HG03342 (cell line): ENCODE data around the gene ADGRD1.

Experiments
- ATAC-seq: cut with Tn5 transposase; IDR thresholded peaks from one replicate; pipeline ENCODE4 v1.9.1; 2021; ENCODE audit warnings: mild to moderate bottlenecking, moderate library complexity; ENCODE audit not compliant: unreplicated experiment

Gene ADGRD1

GRCh38 chr12:130961921-130962451, 8.3 kb downstream of the ADGRD1 start:
- no peak for ATAC-seq

GRCh38 chr12:130965214-130965613, 11.5 kb downstream of the ADGRD1 start:
- ATAC-seq, result no peak

DNA sequence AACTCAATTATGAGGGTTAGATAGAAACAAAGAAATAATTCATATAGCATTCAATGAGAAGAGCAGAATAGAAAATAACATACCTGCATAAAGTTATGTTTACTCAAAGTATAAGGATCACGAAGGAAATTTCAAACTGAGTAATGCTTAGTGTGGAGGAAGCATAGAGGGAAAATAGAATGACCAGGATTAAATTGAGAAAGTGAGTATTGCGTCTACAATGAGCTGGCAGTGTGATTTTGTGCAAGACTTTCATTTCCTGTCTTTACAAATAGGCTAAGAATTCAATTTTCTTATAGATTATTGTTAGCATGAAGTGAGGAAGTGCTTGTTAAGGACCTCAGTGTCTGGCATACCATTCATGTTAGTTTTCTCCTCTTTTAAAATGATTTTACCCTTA, 12.0 kb downstream of the ADGRD1 start:
- no peak for ATAC-seq

DNA sequence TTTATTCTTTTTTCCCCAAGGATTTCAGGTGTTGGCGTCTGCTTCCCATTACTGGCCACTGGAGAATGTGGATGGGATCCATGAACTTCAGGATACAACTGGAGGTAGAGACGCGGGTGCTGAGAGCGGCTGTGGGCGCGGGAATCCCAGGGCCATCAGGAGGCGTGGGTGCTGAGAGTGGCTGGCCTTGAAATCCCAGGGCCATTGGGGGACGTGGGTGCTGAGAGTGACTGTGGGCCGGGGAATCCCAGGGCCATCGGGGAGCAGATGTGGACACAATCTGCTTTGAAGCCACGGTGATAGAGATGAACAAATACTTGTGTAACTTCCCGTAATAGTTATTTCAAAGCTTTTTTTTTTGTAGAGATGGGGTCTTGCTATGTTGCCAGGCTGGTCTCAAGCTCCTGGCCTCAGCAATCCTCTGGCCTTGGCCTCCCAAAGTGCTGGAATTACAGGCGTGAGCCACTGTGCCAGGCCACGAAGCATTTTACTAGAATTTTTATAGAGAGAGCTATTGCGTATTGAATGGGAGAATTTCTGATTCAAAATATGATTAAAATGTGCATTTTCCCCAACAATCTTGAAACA, 12.8 kb downstream of the ADGRD1 start:
- no peak for ATAC-seq

- ATAC-seq, result no peak
These were observed 13.9 kb downstream of the ADGRD1 start for GRCh38 chr12:130967636-130968035.

GRCh38 chr12:130968611-130969010, 14.9 kb downstream of the ADGRD1 start:
- ATAC-seq, result no peak

GRCh38 chr12:130969223-130969622, 15.5 kb downstream of the ADGRD1 start:
- ATAC-seq, result no peak

- ATAC-seq, result peak; percentile 89
These were observed 16.6 kb downstream of the ADGRD1 start for GRCh38 chr12:130970165-130970907.

DNA sequence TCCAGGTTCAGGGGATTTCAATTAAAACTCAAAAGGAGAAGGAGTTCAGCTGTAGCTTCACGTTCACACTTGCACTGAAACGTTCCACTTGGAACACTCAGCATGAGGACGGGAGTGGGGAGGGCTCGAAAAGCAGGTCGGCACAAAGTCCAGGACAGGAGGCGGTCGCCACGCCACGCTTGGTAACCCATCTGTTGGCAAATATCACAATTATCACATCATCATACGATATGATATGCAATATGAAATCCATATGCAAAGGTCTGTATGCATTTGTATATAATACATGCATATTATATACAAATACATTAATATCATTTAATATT, 17.2 kb downstream of the ADGRD1 start:
- peak; percentile 23 for ATAC-seq

DNA sequence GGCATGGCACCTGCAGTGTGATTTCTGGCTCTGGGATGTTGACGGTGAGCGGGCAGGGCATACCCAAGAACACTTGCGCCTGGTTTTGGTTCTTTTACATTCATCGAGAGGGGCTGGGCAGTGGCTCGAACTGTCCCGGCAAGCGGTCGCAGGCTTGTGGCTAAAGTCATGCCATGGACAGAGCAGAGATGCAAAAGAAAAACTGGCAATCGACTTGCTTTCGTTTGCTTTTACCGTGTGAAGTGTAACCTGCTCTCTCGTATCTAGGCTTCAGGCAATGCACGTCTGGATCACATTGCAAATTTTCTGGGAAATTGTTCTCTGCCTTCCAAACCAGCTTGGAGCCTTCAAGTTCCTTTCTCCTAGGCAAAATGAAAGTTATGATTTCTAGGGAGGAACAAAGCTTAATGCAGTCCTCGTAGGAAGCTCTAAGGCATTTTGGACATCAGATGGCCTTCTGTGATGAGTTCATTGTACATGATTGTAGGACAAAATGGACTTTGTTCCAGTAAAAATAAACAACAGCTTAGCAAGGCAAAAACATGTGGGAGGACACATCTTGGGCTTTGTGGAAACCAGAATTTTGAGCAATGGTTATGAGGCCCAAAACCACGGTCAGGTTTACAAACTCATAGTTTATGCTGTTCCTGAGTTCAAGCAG, 18.3 kb downstream of the ADGRD1 start:
- ATAC-seq, result no peak

DNA sequence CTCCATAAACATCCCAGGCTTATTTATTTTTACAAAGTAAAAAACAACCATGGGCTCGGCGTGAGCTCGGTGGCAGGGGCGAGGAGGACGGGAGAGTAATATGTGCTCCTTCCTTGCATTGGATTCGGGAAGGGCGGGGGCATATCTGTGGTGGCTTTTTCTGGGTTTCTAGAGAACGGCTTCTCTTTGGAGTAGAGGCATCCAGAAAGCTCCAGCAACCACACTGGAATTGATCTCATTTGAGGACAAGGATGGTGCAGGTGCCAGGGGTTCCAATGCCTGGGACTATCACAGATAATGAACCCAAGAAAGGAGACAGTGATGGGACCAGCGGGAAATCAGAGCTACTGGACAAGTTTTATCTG, 18.9 kb downstream of the ADGRD1 start:
- ATAC-seq, result no peak

DNA sequence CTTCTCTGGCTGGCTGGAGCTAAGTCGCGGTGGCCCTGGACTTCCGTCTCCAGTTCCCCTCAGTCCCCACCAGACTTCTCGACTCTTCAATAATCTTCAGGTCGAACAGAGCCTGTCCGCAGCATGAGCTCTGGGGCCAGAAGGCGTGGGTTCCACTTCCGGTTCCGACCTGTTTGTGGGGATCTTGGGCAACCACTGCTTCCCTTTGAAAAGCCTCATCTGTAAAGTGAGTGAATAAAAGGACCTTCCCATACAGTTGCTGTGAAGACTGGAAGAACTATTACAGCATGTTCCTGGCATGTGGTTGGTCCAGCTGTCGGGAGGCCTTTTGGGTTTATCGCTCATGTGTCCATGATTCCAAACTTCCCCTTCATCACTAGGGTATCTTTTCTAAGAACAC, 19.4 kb downstream of the ADGRD1 start:
- no peak for ATAC-seq

DNA sequence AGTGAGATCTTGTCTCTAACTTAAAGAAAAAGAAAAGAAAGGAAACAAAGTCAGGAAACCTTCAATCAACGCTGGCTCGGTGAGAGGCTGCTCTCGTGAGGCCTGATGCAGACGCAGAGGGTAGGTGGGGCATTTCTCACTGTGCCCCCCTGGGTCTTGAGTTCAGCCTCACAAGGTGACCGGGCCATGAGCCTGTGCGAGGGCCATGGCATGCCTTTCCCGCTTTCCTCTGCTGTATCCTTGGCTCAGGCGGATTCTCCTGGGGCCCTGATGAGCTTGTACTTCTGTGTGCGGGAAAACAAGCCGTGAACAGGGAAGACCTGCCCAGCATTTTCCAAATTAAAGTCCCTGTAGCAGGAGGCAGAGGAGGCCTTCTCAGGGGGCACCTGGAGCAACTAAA, 20.2 kb downstream of the ADGRD1 start:
- no peak for ATAC-seq

DNA sequence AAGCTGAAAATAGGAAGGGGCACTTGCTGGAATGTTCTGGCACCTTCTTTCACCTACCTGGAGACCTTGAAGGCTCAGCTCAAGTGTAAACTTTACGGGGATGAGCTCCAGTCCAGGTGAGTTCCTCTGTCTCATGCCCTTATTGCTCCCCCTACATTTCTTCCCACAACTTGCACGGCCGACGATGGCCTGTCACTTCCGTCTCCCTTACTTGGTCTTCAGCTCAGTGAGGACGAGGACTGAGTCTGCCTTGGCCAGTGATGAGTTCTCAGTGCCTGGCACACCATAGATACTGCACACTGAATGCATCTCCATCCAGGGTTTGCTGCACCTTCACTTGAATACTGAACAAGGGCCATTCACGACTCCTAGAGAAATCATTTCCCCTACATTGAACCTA, 21.4 kb downstream of the ADGRD1 start:
- ATAC-seq, result no peak

GRCh38 chr12:130976171-130976720, 22.5 kb downstream of the ADGRD1 start:
- ATAC-seq, result no peak

- no peak for ATAC-seq
These were observed 23.5 kb downstream of the ADGRD1 start for GRCh38 chr12:130977046-130977742.

DNA sequence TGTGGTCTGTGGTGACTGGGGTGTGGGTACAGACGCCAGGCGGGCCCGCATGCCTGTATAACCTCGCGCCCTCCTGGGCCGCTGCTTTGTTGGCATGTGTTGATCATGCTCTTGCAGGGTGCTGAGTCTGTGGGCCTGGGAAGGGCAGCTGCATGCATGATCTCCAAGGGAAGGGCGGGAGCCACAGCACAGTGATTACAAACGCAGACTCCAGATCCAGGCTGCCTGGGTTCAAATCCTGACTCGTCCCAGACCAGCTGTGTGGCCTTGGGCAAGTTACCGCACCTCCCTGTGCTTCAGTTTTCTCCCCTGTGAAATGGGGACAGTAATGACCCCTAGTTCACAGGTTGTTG, 24.0 kb downstream of the ADGRD1 start:
- no peak for ATAC-seq

DNA sequence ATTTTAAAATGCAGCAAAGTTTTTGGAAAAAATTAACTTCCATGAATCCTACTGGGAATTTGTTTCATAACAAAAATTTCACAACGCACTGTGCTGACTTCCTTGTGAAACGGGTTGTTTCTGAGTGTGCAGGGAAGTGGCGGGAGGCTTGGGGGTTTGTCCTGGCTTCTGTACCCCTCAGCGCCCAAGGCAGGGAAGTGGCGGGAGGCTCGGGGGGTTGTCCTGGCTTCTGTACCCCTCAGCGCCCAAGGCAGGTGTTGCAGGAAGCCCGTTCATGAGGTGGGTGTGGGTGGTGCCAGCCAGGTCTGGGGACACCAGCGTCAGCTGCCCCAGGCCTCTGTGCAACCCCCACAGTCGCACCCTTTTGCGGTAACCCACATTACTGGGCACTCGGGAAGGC, 25.1 kb downstream of the ADGRD1 start:
- ATAC-seq, result no peak

DNA sequence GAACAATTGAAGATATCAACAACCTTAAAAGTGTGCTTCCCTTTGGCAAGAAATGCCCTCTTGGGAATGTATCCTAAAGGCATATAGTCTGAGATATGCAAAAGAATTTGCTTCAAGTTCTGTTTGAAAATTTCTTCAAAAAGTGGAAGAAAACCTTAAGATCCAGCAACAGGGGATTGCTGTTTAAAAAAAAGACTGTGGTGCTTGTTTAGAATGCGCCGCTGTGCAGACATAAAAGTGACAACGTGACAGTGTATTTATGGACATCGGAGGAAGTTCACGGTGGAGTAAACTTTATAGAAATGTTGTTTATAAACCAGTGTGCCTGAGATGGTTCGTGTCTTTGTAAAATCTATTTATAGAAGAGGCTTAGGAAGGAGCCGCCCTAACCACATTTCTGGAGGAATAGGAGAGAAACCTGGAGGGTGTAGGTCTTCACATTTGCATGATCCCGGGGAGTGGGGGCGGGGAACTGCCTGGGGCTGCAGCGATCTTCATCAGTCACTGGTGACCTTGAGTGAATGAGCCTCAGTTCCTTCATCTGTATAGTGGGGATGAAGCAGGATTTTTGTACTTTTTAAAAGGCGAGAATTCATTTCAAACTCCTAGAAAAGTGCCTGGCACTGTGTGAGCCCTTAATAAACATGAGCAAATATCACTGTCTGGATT, 27.5 kb downstream of the ADGRD1 start:
- ATAC-seq, result no peak

- ATAC-seq, result no peak
These were observed 28.2 kb downstream of the ADGRD1 start for GRCh38 chr12:130981911-130982310.
